HFFc6 (cell line): ENCODE measurements around the gene GNLY. TPM values are rescaled to one million over a fixed set of nuclear protein-coding genes. Genes with fewer than 3 reads are reported as not detected.

Experiments
- DNase-seq: peaks from one replicate; pipeline ENCODE4 v3.0.0-alpha.2; 2018
- H3K27ac Mint-ChIP-seq: 2 replicates; pipeline ENCODE4 v1.8.0; 2020; ENCODE audit warnings: mild to moderate bottlenecking, mixed read lengths
- H3K27me3 Mint-ChIP-seq: 2 replicates; pipeline ENCODE4 v1.8.0; 2021; ENCODE audit warnings: mild to moderate bottlenecking, moderate library complexity, mixed read lengths; ENCODE audit not compliant: insufficient read depth
- H3K36me3 Mint-ChIP-seq: 2 replicates; pipeline ENCODE4 v1.8.0; 2021; ENCODE audit warnings: low read depth, mixed read lengths
- H3K4me1 Mint-ChIP-seq: 2 replicates; pipeline ENCODE4 v1.8.0; 2020; ENCODE audit warnings: low read depth, mixed read lengths
- H3K4me3 Mint-ChIP-seq: 2 replicates; pipeline ENCODE4 v1.8.0; 2020; ENCODE audit warnings: mild to moderate bottlenecking, moderate library complexity, mixed read lengths
- H3K9me3 Mint-ChIP-seq: 2 replicates; pipeline ENCODE4 v1.8.0; 2020; ENCODE audit warnings: mild to moderate bottlenecking, mixed read lengths
- CTCF ChIP-seq: fragments of 200-600 bp; sonication (generic); IDR thresholded peaks from 2 replicates; pipeline ENCODE4 v1.5.0; 2021; ENCODE audit warnings: antibody characterized with exemption, mild to moderate bottlenecking
- total RNA-seq, 6 experiments: library from RNA; stranded (reverse); fragmentation: NEBNext Ultra II Directional; extraction: Animal tissue kit (Norgen Biotek cat#: 25700); gene quantifications; 2 replicates in 1 of 6; 3 replicates in 5 of 6; pipeline ENCODE4 v1.2.3, GENCODE V29; 2021

Gene GNLY
- total RNA-seq, 6 experiments from 2014 or later: not detected

- Mint-ChIP-seq H3K4me1 (peaks cover 35% of the 10 kb centered on the region), H3K4me3 (no peak overlapping the region), H3K27ac (no peak overlapping the region), H3K27me3 (peaks cover 2% of the 10 kb centered on the region; the same call in 1 of the 2 replicates), H3K36me3 (peaks cover 12% of the 10 kb centered on the region), H3K9me3 (no peaks in the 10 kb centered on the region)
- DNase-seq: no peak
- no peak for TF ChIP-seq CTCF
Measured at GRCh38 chr2:85661139-85661858, 32.9 kb upstream of the GNLY start.

GRCh38 chr2:85662899-85663593, 31.1 kb upstream of the GNLY start:
- peak overlapping the region; percentile 83 for H3K27ac Mint-ChIP-seq
- peaks cover 1% of the 10 kb centered on the region; the same call in 1 of the 2 replicates for H3K27me3 Mint-ChIP-seq
- H3K36me3 Mint-ChIP-seq: peaks cover 2% of the 10 kb centered on the region
- no peak for TF ChIP-seq CTCF
- no peak overlapping the region for H3K4me3 Mint-ChIP-seq
- peak; percentile 92 for DNase-seq
- peaks cover 17% of the 10 kb centered on the region for H3K4me1 Mint-ChIP-seq
- no peaks in the 10 kb centered on the region for H3K9me3 Mint-ChIP-seq

- DNase-seq: no peak
- TF ChIP-seq CTCF: no peak
- Mint-ChIP-seq H3K27ac (no peak overlapping the region), H3K9me3 (no peaks in the 10 kb centered on the region), H3K4me3 (no peak overlapping the region), H3K36me3 (no peaks in the 10 kb centered on the region), H3K4me1 (peaks cover 23% of the 10 kb centered on the region), H3K27me3 (no peaks in the 10 kb centered on the region; the same call in 1 of the 2 replicates)
Measured at GRCh38 chr2:85663594-85664565, 30.3 kb upstream of the GNLY start.

- H3K4me1 Mint-ChIP-seq: peaks cover 24% of the 10 kb centered on the region
- H3K27me3 Mint-ChIP-seq: no peaks in the 10 kb centered on the region; the same call in 1 of the 2 replicates
- no peak overlapping the region for H3K27ac Mint-ChIP-seq
- no peak for TF ChIP-seq CTCF
- H3K4me3 Mint-ChIP-seq: no peak overlapping the region
- no peak for DNase-seq
- H3K9me3 Mint-ChIP-seq: no peaks in the 10 kb centered on the region
- no peaks in the 10 kb centered on the region for H3K36me3 Mint-ChIP-seq
Measured at GRCh38 chr2:85665264-85665937, 28.8 kb upstream of the GNLY start.

GRCh38 chr2:85666016-85666415, 28.1 kb upstream of the GNLY start:
- no peaks in the 10 kb centered on the region for H3K9me3 Mint-ChIP-seq
- no peak overlapping the region; the same call in 1 of the 2 replicates for H3K27ac Mint-ChIP-seq
- TF ChIP-seq CTCF: no peak
- H3K4me3 Mint-ChIP-seq: no peak overlapping the region
- no peaks in the 10 kb centered on the region; the same call in 1 of the 2 replicates for H3K27me3 Mint-ChIP-seq
- H3K36me3 Mint-ChIP-seq: no peaks in the 10 kb centered on the region
- H3K4me1 Mint-ChIP-seq: peaks cover 24% of the 10 kb centered on the region
- DNase-seq: no peak
